OCI-LY1 (cell line): ENCODE data around the gene BOC.

Experiments
- H2AFZ ChIP-seq: fragments of 200-600 bp; sonication (generic), shearing (Covaris generic); 2 replicates; pipeline ENCODE4 v1.6.0; 2014; ENCODE audit warnings: antibody characterized with exemption, mild to moderate bottlenecking, low read length
- H3F3A ChIP-seq: fragments of 200-600 bp; sonication (generic), shearing (Covaris generic); 2 replicates; pipeline ENCODE4 v1.6.0; 2014; ENCODE audit warnings: mild to moderate bottlenecking, antibody characterized with exemption, low read length, moderate library complexity; ENCODE audit not compliant: insufficient read depth
- H3K27ac ChIP-seq: fragments of 200-600 bp; sonication (generic); 2 replicates; pipeline ENCODE4 v1.5.1; 2014; ENCODE audit warnings: low read length, mixed run types, mild to moderate bottlenecking, low read depth; ENCODE audit not compliant: poor library complexity, severe bottlenecking
- H3K27me3 ChIP-seq: fragments of 200-600 bp; sonication (generic); 2 replicates; pipeline ENCODE4 v1.6.0; 2014; ENCODE audit warnings: antibody characterized with exemption, mild to moderate bottlenecking, low read length, moderate library complexity; ENCODE audit not compliant: insufficient read depth
- H3K36me3 ChIP-seq: fragments of 200-600 bp; sonication (generic); 2 replicates; pipeline ENCODE4 v1.6.1; 2014; ENCODE audit warnings: mild to moderate bottlenecking, antibody characterized with exemption, low read length, moderate library complexity, mixed read lengths; ENCODE audit not compliant: insufficient read depth
- H3K4me1 ChIP-seq: fragments of 200-600 bp; sonication (generic); 2 replicates; pipeline ENCODE4 v1.5.1; 2014; ENCODE audit warnings: mild to moderate bottlenecking, low read length, moderate library complexity; ENCODE audit not compliant: insufficient read depth, severe bottlenecking
- H3K4me2 ChIP-seq: fragments of 200-600 bp; sonication (generic), shearing (Covaris generic); 2 replicates; pipeline ENCODE4 v1.6.1; 2014; ENCODE audit warnings: low read length
- H3K4me3 ChIP-seq: fragments of 200-600 bp; sonication (generic); 2 replicates; pipeline ENCODE4 v1.5.1; 2014; ENCODE audit warnings: low read length, low read depth, mild to moderate bottlenecking, mixed read lengths; ENCODE audit not compliant: poor library complexity, severe bottlenecking
- H3K79me2 ChIP-seq: fragments of 200-600 bp; shearing (Covaris generic); 2 replicates; pipeline ENCODE4 v1.6.1; 2016; ENCODE audit warnings: mixed run types, low read length, mixed read lengths; ENCODE audit not compliant: insufficient read depth
- H3K9ac ChIP-seq: fragments of 200-600 bp; sonication (generic), shearing (Covaris generic); 2 replicates; pipeline ENCODE4 v1.6.1; 2014; ENCODE audit warnings: mild to moderate bottlenecking, low read length, mixed read lengths
- H3K9me2 ChIP-seq: fragments of 200-600 bp; sonication (generic), shearing (Covaris generic); 2 replicates; pipeline ENCODE4 v1.6.1; 2014; ENCODE audit warnings: low read depth, mild to moderate bottlenecking, low read length, mixed read lengths
- H3K9me3 ChIP-seq: fragments of 200-600 bp; shearing (Covaris generic); 2 replicates; pipeline ENCODE4 v1.6.1; 2014; ENCODE audit warnings: low read length, mixed read lengths
- H4K20me1 ChIP-seq: fragments of 200-600 bp; sonication (generic), shearing (Covaris generic); 2 replicates; pipeline ENCODE4 v1.6.0; 2016; ENCODE audit warnings: mild to moderate bottlenecking, low read length; ENCODE audit not compliant: insufficient read depth
- CTCF ChIP-seq: fragments of 200-600 bp; sonication (generic), shearing (Covaris generic); IDR thresholded peaks from 2 replicates; pipeline ENCODE4 v1.5.1; 2017; ENCODE audit warnings: mild to moderate bottlenecking, antibody characterized with exemption, low read length, moderate library complexity, mixed read lengths
- EZH2 ChIP-seq: fragments of 200-600 bp; sonication (generic), shearing (Covaris generic); IDR thresholded peaks from 2 replicates; pipeline ENCODE4 v1.8.0; 2017; ENCODE audit warnings: borderline replicate concordance, mixed run types, mild to moderate bottlenecking, antibody characterized with exemption, low read length, moderate library complexity, mixed read lengths

BOC gene

GRCh38 chr3:113250566-113250965 is 39.2 kb downstream of the BOC start:
- no peak overlapping the region for H3K4me2 ChIP-seq
- H3K4me1 ChIP-seq: no peaks in the 10 kb centered on the region
- TF ChIP-seq EZH2: no peak
- no peak for TF ChIP-seq CTCF
- H3F3A ChIP-seq: no peaks in the 10 kb centered on the region
- H3K79me2 ChIP-seq: no peaks in the 10 kb centered on the region
- no peak overlapping the region for H3K27ac ChIP-seq
- H3K9me2 ChIP-seq: no peaks in the 10 kb centered on the region
- no peaks in the 10 kb centered on the region for H3K36me3 ChIP-seq
- no peak overlapping the region for H2AFZ ChIP-seq
- H3K27me3 ChIP-seq: no peaks in the 10 kb centered on the region
- no peaks in the 10 kb centered on the region for H3K9me3 ChIP-seq
- H3K4me3 ChIP-seq: no peak overlapping the region
- no peaks in the 10 kb centered on the region for H4K20me1 ChIP-seq
- H3K9ac ChIP-seq: no peak overlapping the region

GRCh38 chr3:113251817-113252216 is 40.5 kb downstream of the BOC start:
- H2AFZ ChIP-seq: no peak overlapping the region
- no peak overlapping the region for H3K9ac ChIP-seq
- H3K36me3 ChIP-seq: no peaks in the 10 kb centered on the region
- no peaks in the 10 kb centered on the region for H3K79me2 ChIP-seq
- H3K4me3 ChIP-seq: no peak overlapping the region
- no peak overlapping the region for H3K4me2 ChIP-seq
- no peaks in the 10 kb centered on the region for H3K9me2 ChIP-seq
- no peaks in the 10 kb centered on the region for H3K4me1 ChIP-seq
- TF ChIP-seq EZH2 (no peak), CTCF (no peak)
- no peaks in the 10 kb centered on the region for H4K20me1 ChIP-seq
- H3F3A ChIP-seq: no peaks in the 10 kb centered on the region
- H3K27ac ChIP-seq: no peak overlapping the region
- no peaks in the 10 kb centered on the region for H3K9me3 ChIP-seq
- no peaks in the 10 kb centered on the region for H3K27me3 ChIP-seq

GRCh38 chr3:113252553-113252952 is 41.2 kb downstream of the BOC start:
- no peaks in the 10 kb centered on the region for H3K79me2 ChIP-seq
- no peak overlapping the region for H3K4me3 ChIP-seq

More at GRCh38 chr3:113252553-113252952, 41.2 kb downstream of the BOC start:
- Histone ChIP-seq H3F3A (no peaks in the 10 kb centered on the region), H3K4me1 (no peaks in the 10 kb centered on the region), H3K4me2 (no peak overlapping the region), H3K9me2 (no peaks in the 10 kb centered on the region), H4K20me1 (no peaks in the 10 kb centered on the region), H3K27ac (no peak overlapping the region), H3K36me3 (no peaks in the 10 kb centered on the region), H3K9ac (no peak overlapping the region), H3K9me3 (no peaks in the 10 kb centered on the region), H2AFZ (no peak overlapping the region), H3K27me3 (no peaks in the 10 kb centered on the region)
- TF ChIP-seq EZH2 (no peak), CTCF (no peak)
